H9 (cell line): ENCODE measurements around the gene THPO. TPM values are rescaled to one million over a fixed set of nuclear protein-coding genes. Genes with fewer than 3 reads are reported as not detected.

ENCODE experiments used
- DNase-seq: peaks from one replicate; pipeline ENCODE4 v3.0.0-alpha.2; 2017
- H2AFZ ChIP-seq: one replicate; pipeline ENCODE4 v1.6.1; 2013; ENCODE audit warnings: mild to moderate bottlenecking, low read length, control low read depth, moderate library complexity
- H2AK5ac ChIP-seq: 2 replicates; pipeline ENCODE4 v1.6.1; 2013; ENCODE audit warnings: low read length, control low read depth, mixed read lengths; ENCODE audit not compliant: insufficient read length
- H2BK120ac ChIP-seq: one replicate; pipeline ENCODE4 v1.6.1; 2013; ENCODE audit warnings: low read depth, mild to moderate bottlenecking, low read length, control low read depth, inconsistent platforms; ENCODE audit not compliant: poor library complexity, severe bottlenecking
- H2BK12ac ChIP-seq: 2 replicates; pipeline ENCODE4 v1.6.1; 2013; ENCODE audit warnings: low read length, control low read depth, mixed read lengths, low read depth; ENCODE audit not compliant: insufficient read length
- H2BK15ac ChIP-seq: 2 replicates; pipeline ENCODE4 v1.6.1; 2013; ENCODE audit warnings: low read depth, low read length, control low read depth
- H2BK20ac ChIP-seq: one replicate; pipeline ENCODE4 v1.6.1; 2013; ENCODE audit warnings: low read depth, mild to moderate bottlenecking, low read length, control low read depth, inconsistent platforms; ENCODE audit not compliant: poor library complexity, severe bottlenecking
- H2BK5ac ChIP-seq: 2 replicates; pipeline ENCODE4 v1.6.1; 2013; ENCODE audit warnings: low read length, control low read depth, mixed read lengths; ENCODE audit not compliant: insufficient read length
- H3K14ac ChIP-seq: 2 replicates; pipeline ENCODE4 v1.6.1; 2013; ENCODE audit warnings: low read length, control low read depth; ENCODE audit not compliant: insufficient read depth
- H3K18ac ChIP-seq: 2 replicates; pipeline ENCODE4 v1.6.1; 2013; ENCODE audit warnings: low read depth, mild to moderate bottlenecking, mixed read lengths, low read length, control low read depth; ENCODE audit not compliant: insufficient read length
- H3K23ac ChIP-seq: 2 replicates; pipeline ENCODE4 v1.6.1; 2013; ENCODE audit warnings: low read length, control low read depth, mixed read lengths, low read depth; ENCODE audit not compliant: insufficient read length
- H3K23me2 ChIP-seq: 2 replicates; pipeline ENCODE4 v1.6.1; 2013; ENCODE audit warnings: low read depth, mild to moderate bottlenecking, mixed read lengths, low read length, control low read depth; ENCODE audit not compliant: insufficient read length, poor library complexity, severe bottlenecking
- H3K27ac ChIP-seq: 2 replicates; pipeline ENCODE4 v1.5.1; 2013; ENCODE audit warnings: low read length, control low read depth, mixed read lengths, low read depth; ENCODE audit not compliant: insufficient read length
- H3K27me3 ChIP-seq: 2 replicates; pipeline ENCODE4 v1.6.1; 2013; ENCODE audit warnings: low read length, control low read depth, inconsistent platforms; ENCODE audit not compliant: insufficient read depth
- H3K4ac ChIP-seq: 2 replicates; pipeline ENCODE4 v1.6.1; 2013; ENCODE audit warnings: low read depth, mild to moderate bottlenecking, control low read depth, inconsistent platforms, low read length, moderate library complexity
- H3K4me1 ChIP-seq: 2 replicates; pipeline ENCODE4 v1.6.1; 2013; ENCODE audit warnings: low read length, control low read depth, inconsistent platforms; ENCODE audit not compliant: insufficient read depth
- H3K4me2 ChIP-seq: 2 replicates; pipeline ENCODE4 v1.6.1; 2013; ENCODE audit warnings: low read length, control low read depth, mixed read lengths; ENCODE audit not compliant: insufficient read length, insufficient read depth
- H3K56ac ChIP-seq: 2 replicates; pipeline ENCODE4 v1.6.1; 2013; ENCODE audit warnings: low read depth, mild to moderate bottlenecking, mixed read lengths, low read length, control low read depth; ENCODE audit not compliant: insufficient read length
- H3K79me1 ChIP-seq: 2 replicates; pipeline ENCODE4 v1.6.1; 2013; ENCODE audit warnings: low read depth, mild to moderate bottlenecking, moderate library complexity, low read length, control low read depth, inconsistent platforms; ENCODE audit not compliant: insufficient read depth, poor library complexity, severe bottlenecking
- H3K79me2 ChIP-seq: 2 replicates; pipeline ENCODE4 v1.6.1; 2013; ENCODE audit warnings: low read length, control low read depth, inconsistent platforms; ENCODE audit not compliant: insufficient read depth
- H3K9ac ChIP-seq: 2 replicates; pipeline ENCODE4 v1.6.1; 2013; ENCODE audit warnings: low read length, control low read depth, mixed read lengths; ENCODE audit not compliant: insufficient read length; ENCODE audit errors: extremely low read depth
- H3K9me3 ChIP-seq: one replicate; pipeline ENCODE4 v1.6.1; 2013; ENCODE audit warnings: low read depth, low read length, inconsistent platforms; ENCODE audit not compliant: control insufficient read depth
- H3T11ph ChIP-seq: one replicate; pipeline ENCODE4 v1.6.1; 2013; ENCODE audit warnings: mild to moderate bottlenecking, low read length, control low read depth, inconsistent platforms
- H4K20me1 ChIP-seq: one replicate; pipeline ENCODE4 v1.6.1; 2013; ENCODE audit not compliant: control insufficient read depth, insufficient read length, insufficient read depth
- H4K5ac ChIP-seq: 2 replicates; pipeline ENCODE4 v1.6.1; 2013; ENCODE audit warnings: low read depth, mild to moderate bottlenecking, mixed read lengths, low read length, control low read depth; ENCODE audit not compliant: insufficient read length
- H4K8ac ChIP-seq: replicated peaks from 2 replicates; pipeline ENCODE4 v1.6.1; 2013; ENCODE audit warnings: low read length, control low read depth, mixed read lengths, low read depth; ENCODE audit not compliant: insufficient read length
- H4K91ac ChIP-seq: 2 replicates; pipeline ENCODE4 v1.6.1; 2013; ENCODE audit warnings: low read depth, mild to moderate bottlenecking, moderate library complexity, mixed read lengths, low read length, control low read depth; ENCODE audit not compliant: insufficient read length
- H3K27ac Mint-ChIP-seq, 3 experiments: 2 replicates in 2 of 3; 3 replicates in 1 of 3; pipeline ENCODE4 v1.8.0; 2020 to 2021; ENCODE audit warnings: mixed read lengths in 3 of 3, mild to moderate bottlenecking in 1 of 3, moderate library complexity in 1 of 3
- H3K27me3 Mint-ChIP-seq: 2 replicates; pipeline ENCODE4 v1.8.0; 2021; ENCODE audit warnings: low read depth, mild to moderate bottlenecking, moderate library complexity, mixed read lengths
- H3K36me3 Mint-ChIP-seq, 3 experiments: 2 replicates in 2 of 3; 3 replicates in 1 of 3; pipeline ENCODE4 v1.8.0; 2020 to 2021; ENCODE audit warnings: low read depth in 3 of 3, mixed read lengths in 3 of 3; ENCODE audit not compliant: insufficient read depth in 1 of 3
- H3K4me1 Mint-ChIP-seq, 2 experiments: 2 replicates each; pipeline ENCODE4 v1.8.0; 2020; ENCODE audit warnings: mixed read lengths in 2 of 2
- H3K4me3 Mint-ChIP-seq, 2 experiments: 2 replicates in 1 of 2; 3 replicates in 1 of 2; pipeline ENCODE4 v1.8.0; 2020 to 2021; ENCODE audit warnings: mild to moderate bottlenecking in 2 of 2, mixed read lengths in 2 of 2, moderate library complexity in 1 of 2
- H3K9me3 Mint-ChIP-seq, 2 experiments: 2 replicates in 1 of 2; 3 replicates in 1 of 2; pipeline ENCODE4 v1.8.0; 2020; ENCODE audit warnings: mild to moderate bottlenecking in 2 of 2, mixed read lengths in 2 of 2, moderate library complexity in 1 of 2
- WGBS: extraction: QIAGEN DNeasy Blood & Tissue Kit; methylation state at CpG from one replicate; pipeline ENCODE4 v1.1.7; 2013; ENCODE audit warnings: missing lambda C conversion rate, low lambda C conversion rate, mixed read lengths; ENCODE audit not compliant: insufficient read length; ENCODE audit errors: extremely low coverage; 5-methylcytosine and 5-hydroxymethylcytosine counted together
- total RNA-seq: library from RNA; stranded (reverse); gene quantifications from 2 replicates; pipeline ENCODE4 v1.2.1, GENCODE V29; 2021
- TF ChIP-seq, protein P1 (sequence below): fragments of 200-600 bp; sonication (generic); conservative IDR thresholded peaks from 3 replicates; pipeline ENCODE4 v1.8.0; 2021; ENCODE audit warnings: antibody characterized with exemption, mild to moderate bottlenecking

THPO gene
- total RNA-seq, 1 experiment from 2014 or later = 0.85 TPM

DNA sequence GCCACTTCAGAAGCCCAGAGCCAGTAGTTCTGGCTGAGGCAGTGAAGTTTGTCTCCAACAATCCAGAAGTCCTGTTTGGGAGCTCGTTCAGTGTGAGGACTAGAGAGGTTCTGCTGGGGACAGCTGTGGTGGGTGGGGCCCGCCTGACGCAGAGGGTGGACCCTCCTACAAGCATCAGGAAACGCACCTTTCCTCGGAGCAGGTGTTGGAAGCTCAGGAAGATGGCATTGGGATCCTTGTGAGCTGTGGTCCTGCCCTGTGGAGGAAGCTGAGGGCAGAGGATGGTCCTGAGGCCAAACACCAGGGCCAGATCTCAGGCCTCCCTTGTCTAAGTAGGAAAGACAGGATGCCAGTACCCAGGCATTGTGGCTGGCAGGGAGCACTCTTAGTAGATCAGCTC is 5.1 kb downstream of the THPO start:
- Mint-ChIP-seq H3K27ac (no peak overlapping the region), H3K27me3 (peaks cover 45% of the 10 kb centered on the region), H3K4me1 (peaks cover 28 to 36% of the 10 kb centered on the region in 2 experiments), H3K36me3 (peaks cover 10 to 25% (median 22%) of the 10 kb centered on the region in 3 experiments), H3K9me3 (no peaks in the 10 kb centered on the region), H3K4me3 (no peak overlapping the region)
- Histone ChIP-seq H2BK120ac (no peak overlapping the region), H3K23ac (no peak overlapping the region), H3K14ac (no peak overlapping the region), H3K27me3 (no peaks in the 10 kb centered on the region; the same call in 1 of the 2 replicates), H2BK20ac (no peak overlapping the region), H3K27ac (no peak overlapping the region), H3K4ac (no peak overlapping the region), H3K4me1 (peaks cover 8% of the 10 kb centered on the region; the same call in 1 of the 2 replicates), H4K8ac (no peak overlapping the region), H2BK15ac (no peak overlapping the region), H3K18ac (no peak overlapping the region), H3K79me2 (no peaks in the 10 kb centered on the region), H3K23me2 (no peaks in the 10 kb centered on the region), H4K91ac (no peak overlapping the region), H3K9me3 (no peaks in the 10 kb centered on the region), H3K4me2 (no peak overlapping the region), H2BK5ac (no peak overlapping the region), H3T11ph (no peak overlapping the region), H4K5ac (no peak overlapping the region), H2AFZ (no peak overlapping the region), H3K79me1 (no peaks in the 10 kb centered on the region), H2BK12ac (no peak overlapping the region), H3K56ac (no peak overlapping the region), H4K20me1 (no peaks in the 10 kb centered on the region), H3K9ac (no peak overlapping the region), H2AK5ac (no peak overlapping the region)
- no CpG with 5 or more reads among the region's 5 CpGs for WGBS
- TF ChIP-seq, protein P1, sequence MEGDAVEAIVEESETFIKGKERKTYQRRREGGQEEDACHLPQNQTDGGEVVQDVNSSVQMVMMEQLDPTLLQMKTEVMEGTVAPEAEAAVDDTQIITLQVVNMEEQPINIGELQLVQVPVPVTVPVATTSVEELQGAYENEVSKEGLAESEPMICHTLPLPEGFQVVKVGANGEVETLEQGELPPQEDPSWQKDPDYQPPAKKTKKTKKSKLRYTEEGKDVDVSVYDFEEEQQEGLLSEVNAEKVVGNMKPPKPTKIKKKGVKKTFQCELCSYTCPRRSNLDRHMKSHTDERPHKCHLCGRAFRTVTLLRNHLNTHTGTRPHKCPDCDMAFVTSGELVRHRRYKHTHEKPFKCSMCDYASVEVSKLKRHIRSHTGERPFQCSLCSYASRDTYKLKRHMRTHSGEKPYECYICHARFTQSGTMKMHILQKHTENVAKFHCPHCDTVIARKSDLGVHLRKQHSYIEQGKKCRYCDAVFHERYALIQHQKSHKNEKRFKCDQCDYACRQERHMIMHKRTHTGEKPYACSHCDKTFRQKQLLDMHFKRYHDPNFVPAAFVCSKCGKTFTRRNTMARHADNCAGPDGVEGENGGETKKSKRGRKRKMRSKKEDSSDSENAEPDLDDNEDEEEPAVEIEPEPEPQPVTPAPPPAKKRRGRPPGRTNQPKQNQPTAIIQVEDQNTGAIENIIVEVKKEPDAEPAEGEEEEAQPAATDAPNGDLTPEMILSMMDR = no peak
- DNase-seq = no peak
